NCI-H1048 (cell line): Measurements from ENCODE around the gene NLRX1.
"Not testable (repeated sequence)": the region's sequence is repeated elsewhere in the genome, so short reads cannot be mapped to it uniquely, and the experiment has no call there.

Source experiments
- DNase-seq: peaks from one replicate; lab custom pipeline; 2025; lab: John Stamatoyannopoulos, UW

Gene NLRX1

GRCh38 chr11:119155733-119156492 is 12.6 kb upstream of the NLRX1 start:
- no peak for DNase-seq

GRCh38 chr11:119156496-119156895 is 12.0 kb upstream of the NLRX1 start:
- DNase-seq = no peak

GRCh38 chr11:119157063-119157462 is 11.5 kb upstream of the NLRX1 start:
- no peak for DNase-seq

DNA sequence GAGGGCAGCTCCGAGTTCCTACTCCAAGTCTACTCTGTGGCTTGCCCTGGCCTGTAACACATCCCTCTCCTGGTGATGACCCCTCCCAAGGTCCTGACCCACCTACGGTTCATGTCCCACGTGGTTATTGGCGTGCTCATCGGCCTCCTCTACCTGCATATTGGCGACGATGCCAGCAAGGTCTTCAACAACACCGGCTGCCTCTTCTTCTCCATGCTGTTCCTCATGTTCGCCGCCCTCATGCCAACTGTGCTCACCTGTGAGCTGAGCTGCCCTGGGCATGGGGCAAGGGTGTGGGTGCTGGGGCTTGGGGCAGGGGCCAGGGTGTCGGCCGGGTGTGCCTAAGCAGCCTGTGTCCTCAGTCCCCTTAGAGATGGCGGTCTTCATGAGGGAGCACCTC is 10.1 kb upstream of the NLRX1 start:
- DNase-seq = no peak

- no peak for DNase-seq
Measured at GRCh38 chr11:119160151-119160550, 8.4 kb upstream of the NLRX1 start.

GRCh38 chr11:119161871-119162270 is 6.7 kb upstream of the NLRX1 start:
- no peak for DNase-seq

GRCh38 chr11:119166368-119167076 is 2.0 kb upstream of the NLRX1 start:
- no peak for DNase-seq

GRCh38 chr11:119167077-119167458 is 1.5 kb upstream of the NLRX1 start:
- not testable (repeated sequence) for DNase-seq

- DNase-seq = no peak
Measured at GRCh38 chr11:119167933-119168332, 592 bp upstream of the NLRX1 start.

GRCh38 chr11:119169282-119169719 is 776 bp downstream of the NLRX1 start:
- DNase-seq = no peak

DNA sequence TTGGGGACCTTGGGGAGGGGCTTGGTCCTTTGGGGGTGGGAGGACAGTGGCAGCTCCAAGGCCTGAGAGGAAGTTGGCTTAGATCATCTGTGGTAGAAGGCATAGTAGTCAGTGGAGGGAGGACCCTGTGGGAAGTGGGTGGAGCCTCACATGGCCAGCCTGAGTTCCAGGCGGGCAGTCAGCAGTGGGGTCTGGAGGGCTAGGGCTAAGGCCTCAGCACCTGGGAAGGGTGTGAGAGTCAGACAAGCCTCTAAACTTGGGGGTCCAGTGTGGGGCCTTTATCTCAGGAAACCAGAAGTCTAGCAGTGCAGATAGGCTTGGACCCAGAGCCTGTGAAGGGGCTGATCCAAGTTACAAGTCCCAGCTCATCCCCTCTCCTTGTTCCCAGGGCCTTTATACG is 4.0 kb downstream of the NLRX1 start:
- no peak for DNase-seq

GRCh38 chr11:119173453-119173852 is 4.9 kb downstream of the NLRX1 start:
- no peak for DNase-seq

GRCh38 chr11:119175493-119176077 is 7.1 kb downstream of the NLRX1 start:
- DNase-seq = no peak

DNA sequence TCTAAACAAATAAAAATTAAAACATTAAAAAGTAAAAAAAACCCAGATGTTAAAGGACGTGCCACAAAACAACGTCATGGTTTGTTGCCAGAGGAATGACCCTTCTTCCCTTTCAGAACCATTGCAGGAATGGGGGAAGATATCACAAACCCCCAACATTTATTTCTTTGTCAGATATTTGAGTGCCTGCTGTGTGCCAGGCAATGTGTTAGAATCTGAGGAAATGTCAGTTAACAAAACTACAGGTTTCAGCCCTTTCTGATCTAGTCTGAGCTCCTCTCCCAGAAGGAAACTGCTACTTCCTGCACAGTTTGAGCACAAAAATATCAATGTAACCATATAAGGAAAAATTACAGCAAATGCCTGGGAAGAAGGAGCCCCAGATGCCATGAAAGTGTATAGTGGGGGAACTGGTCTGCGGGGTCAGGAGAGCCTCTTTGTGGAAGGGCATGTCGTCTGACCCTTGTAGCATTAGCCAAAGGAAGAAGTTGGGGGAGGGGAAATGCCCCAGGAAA is 9.7 kb downstream of the NLRX1 start:
- no peak for DNase-seq

DNA sequence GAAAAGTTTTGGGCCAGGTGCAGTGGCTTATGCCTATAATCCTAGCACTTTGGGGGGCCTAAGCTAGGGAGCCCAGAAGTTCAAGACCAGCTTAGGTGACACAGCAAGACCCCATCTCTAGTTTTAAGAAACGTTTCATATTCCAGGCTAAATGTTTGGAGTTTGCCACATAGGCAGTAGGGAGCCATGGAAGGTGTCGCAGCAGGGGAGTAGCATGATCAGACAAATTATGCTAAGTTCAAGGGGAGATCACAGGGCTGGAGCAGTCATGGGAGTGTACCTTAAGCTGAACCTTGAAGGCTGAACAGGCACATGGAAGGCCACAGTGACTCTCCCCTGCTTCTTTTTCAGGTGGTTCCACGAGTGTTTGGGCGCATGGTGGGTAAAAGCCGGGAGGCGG is 10.8 kb downstream of the NLRX1 start:
- DNase-seq = no peak

- DNase-seq = no peak
Measured at GRCh38 chr11:119179983-119180382, 11.5 kb downstream of the NLRX1 start.

GRCh38 chr11:119180729-119181676 is 12.5 kb downstream of the NLRX1 start:
- DNase-seq = no peak

GRCh38 chr11:119181677-119182412 is 13.3 kb downstream of the NLRX1 start:
- DNase-seq = no peak

DNA sequence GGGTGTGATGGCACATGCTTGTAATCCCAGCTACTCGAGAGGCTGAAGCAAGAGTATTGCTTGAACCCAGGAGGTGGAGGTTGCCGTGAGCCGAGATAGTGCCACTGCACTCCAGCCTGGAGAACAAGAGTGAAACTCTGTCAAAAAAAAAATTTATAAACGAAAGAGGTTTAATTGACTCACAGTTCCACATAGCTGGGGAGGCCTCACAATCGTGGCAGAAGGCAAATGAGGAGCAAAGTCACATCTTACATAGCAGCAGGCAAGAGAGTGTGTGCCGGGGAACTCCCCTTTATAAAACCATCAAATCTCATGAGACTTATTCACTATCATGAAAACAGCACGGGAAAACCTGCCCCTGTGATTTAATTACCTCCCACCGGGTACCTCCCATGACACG is 15.9 kb downstream of the NLRX1 start:
- not testable (repeated sequence) for DNase-seq

DNA sequence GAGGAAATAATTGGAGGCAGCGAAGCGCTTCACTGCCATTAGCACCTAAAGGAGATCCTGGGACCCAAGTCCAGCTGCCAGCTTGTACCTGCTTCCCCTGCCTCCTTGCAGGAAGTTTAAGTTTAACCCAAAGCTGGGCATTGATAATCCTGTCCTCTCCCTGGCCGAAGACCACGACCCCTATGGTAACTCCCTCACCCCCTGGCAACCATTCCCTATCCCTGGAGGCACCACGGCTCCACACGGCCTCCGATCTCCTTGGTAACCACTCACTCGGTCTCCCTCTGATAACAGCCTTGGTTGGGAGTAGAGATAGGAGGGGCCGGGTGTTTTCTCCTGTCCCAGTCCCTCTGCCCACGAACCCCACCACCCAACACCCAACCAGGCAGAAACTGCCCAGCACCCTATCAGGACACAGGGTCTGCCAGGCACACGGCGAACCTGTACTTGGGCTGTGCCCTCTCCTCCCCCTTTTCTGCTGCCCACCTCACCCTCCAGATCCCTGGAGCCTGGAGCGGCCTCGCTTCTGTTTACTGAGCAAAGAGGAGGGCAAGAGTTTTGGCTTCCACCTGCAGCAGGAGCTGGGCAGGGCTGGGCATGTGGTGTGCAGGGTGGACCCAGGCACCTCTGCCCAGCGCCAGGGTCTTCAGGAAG is 17.6 kb downstream of the NLRX1 start:
- DNase-seq = no peak
